GM19452 (cell line): ENCODE measurements around the gene GBX1.

Experiments used
- ATAC-seq: cut with Tn5 transposase; IDR thresholded peaks from one replicate; pipeline ENCODE4 v1.9.1; 2021; ENCODE audit not compliant: unreplicated experiment

The GBX1 gene

GRCh38 chr7:151194188-151194587 lies 26.7 kb upstream of the GBX1 start:
- ATAC-seq = no peak

GRCh38 chr7:151193203-151193978 lies 25.9 kb upstream of the GBX1 start:
- ATAC-seq = no peak

GRCh38 chr7:151192002-151192539 lies 24.6 kb upstream of the GBX1 start:
- no peak for ATAC-seq

- no peak for ATAC-seq
Measured at GRCh38 chr7:151191544-151191943, 24.1 kb upstream of the GBX1 start.

- ATAC-seq = no peak
Measured at GRCh38 chr7:151189038-151189437, 21.5 kb upstream of the GBX1 start.

- ATAC-seq = no peak
Measured at GRCh38 chr7:151188252-151188542, 20.7 kb upstream of the GBX1 start.

- no peak for ATAC-seq
Measured at GRCh38 chr7:151187409-151188251, 20.1 kb upstream of the GBX1 start.

GRCh38 chr7:151186640-151187408 lies 19.3 kb upstream of the GBX1 start, which contains the start of gene ASB10:
Gene ASB10 (minus strand): TSS chr7:151187250. CDS start chr7:151187130, 120 bp downstream.
- no peak for ATAC-seq

GRCh38 chr7:151185762-151186639 lies 18.5 kb upstream of the GBX1 start:
- no peak for ATAC-seq

- ATAC-seq = no peak
Measured at GRCh38 chr7:151181011-151181431, 13.5 kb upstream of the GBX1 start.

GRCh38 chr7:151179946-151180345 lies 12.5 kb upstream of the GBX1 start:
- no peak for ATAC-seq

- ATAC-seq = no peak
Measured at GRCh38 chr7:151179287-151179860, 11.9 kb upstream of the GBX1 start.

- no peak for ATAC-seq
Measured at GRCh38 chr7:151178831-151179230, 11.3 kb upstream of the GBX1 start.

- no peak for ATAC-seq
Measured at GRCh38 chr7:151178236-151178635, 10.7 kb upstream of the GBX1 start.

- no peak for ATAC-seq
Measured at GRCh38 chr7:151177310-151177709, 9.8 kb upstream of the GBX1 start.

GRCh38 chr7:151176401-151176800 lies 8.9 kb upstream of the GBX1 start:
- no peak for ATAC-seq

- ATAC-seq = no peak
Measured at GRCh38 chr7:151175793-151176311, 8.4 kb upstream of the GBX1 start.

GRCh38 chr7:151175047-151175792 lies 7.7 kb upstream of the GBX1 start:
- no peak for ATAC-seq
